Measurements from ENCODE around the gene PTPRN2.

The PTPRN2 gene

GRCh38 chr7:158246272-158246959, 341.2 kb downstream of the PTPRN2 start:
- intact Hi-C loops (cut with DNase I), result no loop called here
- peak in 5 of 42 donors; percentile 4 to 20 (median 13) for DNase-seq

GRCh38 chr7:158245724-158246041, 341.9 kb downstream of the PTPRN2 start:
- intact Hi-C loops (cut with DNase I), result no loop called here
- peak in 6 of 42 donors; percentile 6 to 29 (median 20) for DNase-seq

GRCh38 chr7:158244873-158245723, 342.5 kb downstream of the PTPRN2 start:
- peak in 5 of 42 donors; percentile 12 to 24 (median 20) for DNase-seq
- intact Hi-C loops (cut with DNase I), result no loop called here

- intact Hi-C loops (cut with DNase I), result no loop called here
- peak in 1 of 42 donors; percentile 2 for DNase-seq
Observed at GRCh38 chr7:158244430-158244829, 343.2 kb downstream of the PTPRN2 start.

GRCh38 chr7:158241919-158242318, 345.7 kb downstream of the PTPRN2 start:
- intact Hi-C loops (cut with DNase I), result no loop called here
- DNase-seq, result peak in 2 of 42 donors; percentile 10 to 14

- intact Hi-C loops (cut with DNase I), result no loop called here
- peak in 2 of 42 donors; percentile 5 to 35 for DNase-seq
Observed at GRCh38 chr7:158240801-158241200, 346.8 kb downstream of the PTPRN2 start.

GRCh38 chr7:158239290-158239981, 348.2 kb downstream of the PTPRN2 start:
- peak in 30 of 42 donors; percentile 14 to 66 (median 44) for DNase-seq
- intact Hi-C loops (cut with DNase I), result no loop called here

- peak in 1 of 42 donors; percentile 31 for DNase-seq
- intact Hi-C loops (cut with DNase I), result no loop called here
Observed at GRCh38 chr7:158238616-158239289, 348.9 kb downstream of the PTPRN2 start.

GRCh38 chr7:158237672-158238335, 349.8 kb downstream of the PTPRN2 start:
- intact Hi-C loops (cut with DNase I), result no loop called here
- peak in 1 of 42 donors; percentile 39 for DNase-seq

GRCh38 chr7:158236400-158236799, 351.2 kb downstream of the PTPRN2 start:
- intact Hi-C loops (cut with DNase I), result no loop called here
- DNase-seq, result peak in 2 of 42 donors; percentile 6 to 27

- intact Hi-C loops (cut with DNase I), result no loop called here
- no peak for DNase-seq
Observed at GRCh38 chr7:158235862-158236261, 351.8 kb downstream of the PTPRN2 start.

GRCh38 chr7:158229945-158230344, 357.7 kb downstream of the PTPRN2 start:
- intact Hi-C loops (cut with DNase I), result no loop called here
- no peak for DNase-seq

GRCh38 chr7:158228986-158229385, 358.6 kb downstream of the PTPRN2 start:
- intact Hi-C loops (cut with DNase I), result no loop called here
- DNase-seq, result no peak

- no peak for DNase-seq
- intact Hi-C loops (cut with DNase I), result no loop called here
Observed at GRCh38 chr7:158228131-158228530, 359.5 kb downstream of the PTPRN2 start.

- intact Hi-C loops (cut with DNase I), result no loop called here
- no peak for DNase-seq
Observed at GRCh38 chr7:158227258-158227984, 360.2 kb downstream of the PTPRN2 start.

- no peak for DNase-seq
- intact Hi-C loops (cut with DNase I), result no loop called here
Observed at GRCh38 chr7:158216198-158216597, 371.4 kb downstream of the PTPRN2 start.

GRCh38 chr7:158209435-158209834, 378.2 kb downstream of the PTPRN2 start:
- DNase-seq, result no peak

GRCh38 chr7:158206341-158206740, 381.3 kb downstream of the PTPRN2 start:
- intact Hi-C loops (cut with DNase I), result no loop called here
- DNase-seq, result no peak

More at GRCh38 chr7:158209435-158209834, 378.2 kb downstream of the PTPRN2 start:
- intact Hi-C loops (cut with DNase I), result no loop called here

Measured in head of caudate nucleus (tissue), 42 donors.